Activated gamma-delta T cell (primary cell): ENCODE measurements around the gene UBE2B.
"Not testable (repeated sequence)": the region's sequence is repeated elsewhere in the genome, so short reads cannot be mapped to it uniquely, and the experiment has no call there.

Source experiments
- DNase-seq: peaks from one replicate; lab custom pipeline; 2025; lab: John Stamatoyannopoulos, UW
- total RNA-seq, 2 donors: gene quantifications; one replicate each; lab custom pipeline; 2026; lab: John Stamatoyannopoulos, UW

The UBE2B gene
- 36.1 to 39.1 reads per million in 2 donors for total RNA-seq

DNA sequence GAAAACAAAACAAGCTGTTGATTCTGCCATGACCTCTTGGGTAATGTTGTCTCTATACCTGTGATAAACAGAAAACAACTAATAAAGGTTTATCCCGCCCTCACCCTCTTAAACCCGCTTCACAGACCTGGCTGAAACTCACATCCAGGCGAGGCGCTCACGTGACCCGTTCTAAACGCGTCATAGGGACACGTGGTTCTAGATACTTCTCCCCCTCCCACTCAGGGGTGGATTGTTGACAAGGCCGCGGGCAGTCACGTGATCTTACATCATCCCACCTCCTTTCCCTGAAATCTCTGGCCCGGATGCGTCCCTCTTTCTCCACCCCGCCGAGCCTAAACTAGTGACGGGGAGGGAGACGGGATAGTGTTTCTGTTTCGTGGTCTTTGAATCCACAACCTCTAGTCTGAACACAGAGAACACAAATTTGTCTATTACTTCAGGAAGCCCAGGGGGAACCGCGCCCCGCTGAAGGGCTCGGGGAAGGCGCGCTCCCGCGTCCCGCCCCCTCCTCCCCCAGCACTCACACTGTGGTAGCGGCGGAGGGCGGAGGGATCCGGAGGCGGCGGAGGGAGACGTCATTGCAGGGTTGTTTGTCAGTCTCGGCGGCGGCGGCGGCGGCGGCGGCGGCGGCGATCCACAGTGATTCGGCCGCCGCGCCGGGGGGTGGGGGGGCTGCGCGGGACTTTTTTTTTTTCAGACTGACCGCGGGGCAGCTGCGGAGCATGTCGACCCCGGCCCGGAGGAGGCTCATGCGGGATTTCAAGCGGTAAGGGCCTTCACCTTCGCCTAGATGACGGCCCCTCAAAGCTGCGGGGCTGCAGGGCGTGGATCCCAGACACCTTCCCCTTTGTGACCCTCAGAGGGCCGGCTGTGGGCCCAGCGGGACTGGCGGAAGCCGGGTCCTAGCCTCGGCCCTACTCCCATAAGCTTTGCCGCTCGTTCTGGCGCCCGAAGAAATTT, at the start of gene UBE2B:
Gene UBE2B (plus strand): TSS at position 699 of the 963 bp plus-strand sequence. CDS start 27 bp downstream, at position 726.
- peak; percentile 96 for DNase-seq

DNA sequence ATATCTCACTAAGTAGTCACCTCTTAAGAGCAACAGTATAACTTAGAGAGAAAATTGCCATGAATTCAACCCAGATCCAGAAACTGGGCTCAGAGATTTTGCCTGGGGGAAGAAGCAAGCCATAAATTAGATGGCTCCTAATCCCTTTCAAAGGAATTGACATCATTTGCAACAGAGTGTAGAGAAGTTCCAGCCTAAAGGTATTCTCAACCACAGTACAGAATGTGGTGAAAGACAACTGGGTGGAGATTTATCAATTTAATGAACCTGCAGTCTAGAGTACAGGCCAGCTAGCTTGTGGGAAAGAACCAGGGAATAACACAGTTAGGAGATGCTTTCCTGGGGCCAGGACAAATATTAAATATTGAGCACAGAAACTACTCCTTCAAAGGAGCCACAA, 44.0 kb upstream of the UBE2B start:
- DNase-seq = no peak

DNA sequence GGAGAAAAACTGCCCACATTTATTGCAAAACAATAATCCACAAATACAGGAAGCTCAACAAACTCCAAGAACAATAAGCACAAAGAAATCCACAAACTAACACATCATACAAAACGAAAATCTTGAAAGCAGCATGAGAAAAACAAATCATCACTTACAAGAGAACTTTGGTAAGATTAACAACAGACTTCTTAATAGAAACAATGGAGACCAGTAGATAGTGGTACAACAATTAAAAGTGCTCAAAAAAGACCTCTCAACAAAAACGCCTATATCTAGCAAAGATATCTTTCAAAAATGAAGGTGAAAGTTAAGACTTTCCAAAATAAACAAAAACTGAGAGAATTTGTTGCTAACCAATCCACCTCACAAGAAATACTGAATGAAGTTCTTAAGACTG, 42.8 kb upstream of the UBE2B start:
- DNase-seq = no peak

DNA sequence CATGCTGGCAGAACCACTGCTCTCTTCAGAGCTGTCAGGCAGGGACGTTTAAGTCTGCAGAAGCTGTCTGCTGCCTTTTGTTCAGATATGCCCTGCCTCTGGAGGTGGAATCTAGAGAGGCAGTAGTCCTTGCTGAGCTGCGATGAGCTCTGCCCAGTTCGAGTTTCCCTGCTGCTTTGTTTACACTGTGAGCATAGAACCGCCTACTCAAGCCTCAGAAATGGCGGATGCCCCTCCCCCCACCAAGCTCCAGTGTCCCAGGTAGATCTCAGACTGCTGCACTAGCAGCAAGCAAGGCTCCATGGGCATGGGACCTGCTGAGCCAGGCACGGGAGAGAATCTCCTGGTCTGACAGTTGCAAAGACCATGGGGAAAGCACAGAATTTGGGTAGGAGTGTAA, 34.5 kb upstream of the UBE2B start:
- not testable (repeated sequence) for DNase-seq

DNA sequence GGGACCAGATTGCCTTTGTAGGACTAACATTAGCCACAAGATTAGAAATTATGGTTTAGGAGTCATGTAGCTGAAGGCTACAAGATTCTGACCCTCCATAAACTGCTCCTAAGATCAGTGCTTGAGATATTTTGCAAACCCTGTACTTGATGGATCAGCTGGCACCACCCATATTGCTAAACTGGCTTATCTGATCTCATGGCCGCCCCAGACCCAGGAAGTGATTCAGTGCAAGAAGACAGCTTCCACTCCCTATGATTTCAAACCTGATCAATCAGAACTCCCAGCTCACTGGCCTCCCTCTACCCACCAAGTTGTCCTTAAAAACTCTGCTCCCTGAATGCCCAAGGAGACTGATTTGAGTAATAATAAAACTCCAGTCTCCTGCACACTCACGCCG, 27.9 kb upstream of the UBE2B start:
- DNase-seq = not testable (repeated sequence)

DNA sequence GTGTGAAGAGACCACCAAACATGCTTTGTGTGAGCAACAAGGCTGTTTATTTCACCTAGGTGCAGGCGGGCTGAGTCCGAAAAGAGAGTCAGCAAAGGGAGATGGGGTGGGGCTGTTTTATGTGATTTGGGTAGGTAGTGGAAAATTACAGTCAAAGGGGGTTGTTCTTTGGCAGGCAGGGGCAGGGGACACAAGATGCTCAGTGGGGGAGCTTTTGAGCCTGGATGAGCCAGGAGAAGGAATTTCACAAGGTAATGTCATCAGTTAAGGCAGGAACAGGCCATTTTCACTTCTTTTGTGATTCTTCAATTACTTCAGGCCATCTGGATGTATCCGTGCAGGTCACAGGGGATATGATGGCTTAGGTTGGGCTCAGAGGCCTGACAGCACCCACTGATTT, 25.9 kb upstream of the UBE2B start:
- DNase-seq = not testable (repeated sequence)

DNA sequence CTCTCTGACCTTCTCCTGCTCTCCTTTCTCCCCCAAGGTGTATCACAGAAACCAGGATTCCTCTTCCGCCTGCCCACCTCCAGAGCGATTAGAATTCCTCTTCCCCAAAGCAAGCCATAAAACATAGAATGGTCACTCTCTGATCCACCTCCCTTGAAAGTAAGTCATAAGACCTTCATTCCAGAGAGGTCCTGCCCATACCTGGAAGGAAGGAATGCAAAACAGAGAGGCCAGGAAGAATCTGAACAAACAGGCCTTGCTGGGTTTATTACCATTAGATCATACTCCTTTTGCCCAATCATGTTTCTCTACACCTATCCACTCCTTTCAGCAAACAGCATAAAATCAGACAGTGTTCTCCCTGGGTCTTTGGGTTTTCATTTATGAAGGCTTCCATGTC, 25.4 kb upstream of the UBE2B start:
- DNase-seq = no peak

DNA sequence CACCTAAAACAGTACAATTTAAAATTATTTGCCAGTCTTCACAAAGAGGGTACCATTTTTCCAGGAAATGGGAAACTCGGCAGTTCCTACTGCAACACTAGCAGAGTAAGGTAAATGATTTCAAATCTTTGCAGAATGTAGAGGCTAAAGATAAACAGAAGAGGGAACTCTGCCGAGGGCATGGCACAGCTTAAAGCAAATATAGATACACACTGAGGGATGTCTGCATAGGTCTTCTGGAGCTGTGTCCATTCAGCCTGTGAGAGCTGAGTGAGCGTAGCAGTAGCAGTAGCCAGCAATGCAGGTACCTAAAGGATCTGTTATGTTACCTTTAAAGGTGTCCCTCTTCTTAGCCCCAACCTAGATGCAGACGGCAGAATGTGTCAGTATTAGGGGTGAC, 21.9 kb upstream of the UBE2B start:
- DNase-seq = no peak

DNA sequence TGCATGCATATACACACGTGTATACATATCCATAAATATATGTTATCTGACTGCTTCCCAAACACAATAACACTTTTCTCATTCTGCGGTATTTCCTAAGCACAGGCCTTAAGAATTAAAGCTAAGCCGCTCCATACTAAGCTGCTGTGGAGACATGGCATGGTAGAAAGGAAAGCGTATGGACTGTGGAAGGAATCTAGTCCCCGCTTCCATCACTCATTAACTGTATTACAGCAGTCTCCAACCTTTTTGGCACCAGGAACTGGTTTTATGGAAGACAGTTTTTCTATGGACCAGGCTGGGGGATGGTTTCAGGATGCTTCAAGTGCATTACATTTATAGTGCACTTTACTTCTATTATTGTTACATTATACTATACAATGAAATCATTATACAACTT, 15.7 kb upstream of the UBE2B start:
- DNase-seq = no peak

DNA sequence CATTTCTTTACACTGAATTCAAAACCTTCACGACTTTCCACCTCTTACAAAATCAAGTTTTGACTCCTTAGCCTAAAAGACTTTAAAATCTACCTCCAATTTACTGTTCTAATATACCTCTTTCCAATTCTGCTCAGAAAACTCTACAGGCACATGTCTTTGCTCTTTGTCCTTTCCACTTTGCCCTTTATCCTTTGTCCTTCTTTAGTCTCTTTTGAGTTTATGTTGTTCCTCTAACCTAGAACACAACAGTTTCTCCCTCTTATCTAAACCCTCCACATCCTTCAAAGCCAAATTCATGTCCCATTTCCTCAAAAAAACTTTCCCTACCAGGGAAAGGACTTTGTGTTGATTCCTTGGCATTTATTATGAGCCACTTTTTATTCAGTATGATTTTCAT, 5.8 kb upstream of the UBE2B start:
- DNase-seq = no peak

DNA sequence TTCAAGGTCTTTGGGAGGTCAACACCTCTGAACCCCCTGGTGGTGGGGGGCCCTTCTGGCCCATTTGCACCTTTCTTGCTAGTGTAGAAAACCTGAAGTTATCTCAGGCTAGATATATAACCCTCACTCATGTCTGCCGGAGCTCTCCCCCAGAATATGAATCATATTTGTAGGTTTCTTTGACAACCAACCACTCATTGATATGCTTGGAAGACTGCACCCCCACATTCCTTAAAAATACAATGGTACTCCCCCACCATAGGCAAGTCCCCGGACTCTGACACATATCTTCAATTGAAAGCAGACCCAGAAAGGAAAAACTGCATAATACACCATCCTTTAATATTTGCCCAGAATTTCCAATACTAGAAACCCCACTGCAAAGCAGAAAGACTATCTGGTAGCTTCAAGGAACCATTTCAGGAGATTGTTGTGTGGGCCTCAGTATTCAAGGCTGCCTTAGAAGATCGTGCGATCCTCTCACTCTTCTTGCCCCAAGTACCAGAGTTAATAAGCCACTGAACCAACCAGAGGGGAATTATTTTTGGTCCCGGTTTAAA, 978 bp upstream of the UBE2B start:
- DNase-seq = no peak

DNA sequence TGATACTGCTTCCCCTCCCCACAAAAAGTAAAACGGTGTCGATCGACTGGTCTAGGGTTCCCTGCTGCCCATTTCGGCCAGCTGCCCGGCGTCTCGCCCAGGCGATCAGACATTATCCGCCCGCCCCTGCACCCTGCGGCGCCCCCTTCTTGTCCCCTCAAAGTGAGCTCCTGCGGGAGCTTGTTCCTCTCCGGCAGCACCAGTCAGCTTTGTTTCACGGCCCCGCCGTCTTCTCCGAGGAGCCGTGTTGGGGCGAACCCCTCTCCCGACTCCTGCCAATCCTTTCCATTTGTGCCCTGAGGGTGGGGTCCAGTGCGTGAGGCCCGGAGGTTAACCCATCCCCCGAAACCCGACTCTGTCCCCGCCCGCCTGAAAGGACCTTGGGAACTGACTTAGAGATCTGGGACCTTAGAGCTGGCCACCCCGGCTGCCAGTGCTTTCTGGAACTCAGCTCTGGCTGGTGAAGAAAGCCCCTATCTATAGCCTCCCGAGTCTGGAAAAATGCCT, 518 bp downstream of the UBE2B start:
- peak; percentile 26 for DNase-seq

DNA sequence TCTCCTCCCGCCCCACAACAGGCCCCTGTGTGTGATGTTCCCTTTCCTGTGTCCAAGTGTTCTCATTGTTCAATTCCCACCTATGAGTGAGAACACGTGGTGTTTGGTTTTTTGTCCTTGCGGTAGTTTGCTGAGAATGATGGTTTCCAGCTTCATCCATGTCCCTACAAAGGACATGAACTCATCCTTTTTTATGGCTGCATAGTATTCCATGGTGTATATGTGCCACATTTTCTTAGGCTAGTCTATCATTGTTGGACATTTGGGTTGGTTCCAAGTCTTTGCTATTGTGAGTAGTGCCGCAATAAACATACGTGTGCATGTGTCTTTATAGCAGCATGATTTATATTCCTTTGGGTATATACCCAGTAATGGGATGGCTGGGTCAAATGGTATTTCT, 2.3 kb downstream of the UBE2B start:
- DNase-seq = not testable (repeated sequence)

DNA sequence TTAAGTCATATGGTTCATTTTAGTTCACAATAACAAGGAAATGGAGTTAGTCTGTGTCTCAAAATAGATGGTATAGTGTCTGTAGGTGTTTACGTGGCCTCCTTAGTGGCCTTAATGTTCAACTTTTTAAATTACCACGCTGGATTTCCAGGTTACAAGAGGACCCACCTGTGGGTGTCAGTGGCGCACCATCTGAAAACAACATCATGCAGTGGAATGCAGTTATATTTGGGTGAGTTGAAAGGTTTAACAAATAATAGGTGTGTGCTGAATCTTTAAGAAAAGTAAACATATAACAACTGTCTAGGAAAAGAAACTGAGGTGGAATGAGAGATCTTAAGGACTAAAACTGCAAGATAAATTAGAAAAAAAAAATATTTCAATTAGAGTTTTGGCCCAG, 2.9 kb downstream of the UBE2B start:
- DNase-seq = no peak

DNA sequence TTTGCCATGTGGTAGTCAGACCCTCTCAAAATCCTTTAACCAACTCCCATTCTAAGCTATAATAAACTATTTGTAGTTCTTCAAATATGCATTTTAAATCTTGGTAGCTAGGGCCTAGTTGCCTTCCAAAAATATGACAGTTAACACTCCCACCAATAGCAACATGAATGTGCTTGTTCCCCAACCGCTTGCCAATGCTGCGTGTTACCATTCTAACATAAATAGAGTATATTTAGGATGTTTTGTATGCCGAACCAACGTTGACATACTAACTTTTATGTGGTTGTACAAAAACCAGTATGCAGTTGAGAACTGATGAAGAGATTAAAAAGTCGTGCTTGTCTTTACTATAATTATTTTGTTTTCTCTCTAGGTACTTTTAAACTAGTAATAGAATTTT, 9.0 kb downstream of the UBE2B start:
- DNase-seq = no peak

DNA sequence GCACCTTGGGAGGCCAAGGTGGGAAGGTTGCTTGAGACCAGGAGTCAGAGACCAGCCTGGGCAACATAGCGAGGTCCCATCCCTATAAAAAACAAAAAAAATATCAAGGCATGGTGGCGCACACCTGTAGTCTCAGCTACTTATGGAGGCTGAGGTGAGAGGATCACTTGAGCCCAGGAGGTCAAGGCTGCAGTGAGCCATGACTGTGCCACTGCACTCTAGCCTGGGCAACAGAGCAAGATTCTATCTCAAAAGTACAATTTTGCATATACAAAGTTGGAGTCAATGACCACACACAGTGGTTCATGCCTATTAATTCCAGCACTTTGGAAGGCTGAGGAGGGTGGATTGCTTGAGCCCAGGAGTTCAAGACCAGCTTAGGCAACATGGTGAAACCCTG, 10.8 kb downstream of the UBE2B start:
- DNase-seq = not testable (repeated sequence)

DNA sequence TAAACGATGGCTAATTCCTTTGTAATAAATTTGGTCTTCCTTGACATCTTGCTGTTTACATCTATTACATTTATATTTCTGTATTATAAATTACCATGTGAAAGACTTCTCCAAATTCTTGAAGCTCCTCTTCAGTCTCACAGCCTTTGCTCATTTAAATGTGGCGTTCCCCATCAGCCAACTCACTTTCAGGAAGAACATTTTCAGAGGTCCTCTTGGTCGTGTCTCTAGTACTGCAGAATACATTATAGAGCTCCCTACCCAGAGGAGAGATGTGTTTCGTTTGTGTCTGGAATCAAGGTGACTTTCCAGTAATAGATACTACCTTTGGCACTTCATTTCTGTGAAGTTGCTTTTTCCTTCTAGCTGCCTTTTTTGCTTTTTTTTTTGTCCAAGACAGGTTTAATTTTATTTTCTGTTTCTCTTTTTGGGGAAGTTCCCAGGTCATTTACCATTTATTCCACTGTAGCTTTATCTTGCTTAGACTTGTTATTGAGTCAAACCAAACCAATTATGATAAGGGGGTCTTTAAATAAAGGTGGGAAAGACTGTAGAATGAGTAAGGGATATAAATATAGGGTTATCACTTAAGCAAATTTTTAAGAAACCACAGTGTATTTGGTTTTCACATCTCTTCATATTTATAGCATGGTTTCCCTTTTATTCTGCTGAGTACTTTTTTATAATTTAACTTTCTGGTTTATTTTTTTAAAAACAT, 12.8 kb downstream of the UBE2B start:
- no peak for DNase-seq

DNA sequence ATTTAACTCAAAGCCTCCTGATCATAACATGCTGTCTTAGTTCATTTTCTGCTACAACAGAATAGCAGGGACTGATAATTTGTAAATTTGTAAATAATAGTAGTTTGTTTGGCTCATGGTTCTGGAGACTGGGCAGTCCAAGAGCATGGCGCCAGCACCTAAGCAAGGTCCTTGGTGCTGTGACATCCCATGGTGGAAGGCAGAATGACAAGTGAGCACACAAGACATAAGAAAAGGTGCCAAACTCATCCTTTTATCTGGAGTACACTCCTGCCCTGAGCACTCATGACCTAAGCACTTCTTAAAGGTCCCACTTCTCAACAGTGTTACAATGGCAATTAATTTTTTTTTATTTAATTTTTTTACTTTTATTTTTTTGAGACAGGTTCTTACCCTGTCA, 16.1 kb downstream of the UBE2B start:
- no peak for DNase-seq

DNA sequence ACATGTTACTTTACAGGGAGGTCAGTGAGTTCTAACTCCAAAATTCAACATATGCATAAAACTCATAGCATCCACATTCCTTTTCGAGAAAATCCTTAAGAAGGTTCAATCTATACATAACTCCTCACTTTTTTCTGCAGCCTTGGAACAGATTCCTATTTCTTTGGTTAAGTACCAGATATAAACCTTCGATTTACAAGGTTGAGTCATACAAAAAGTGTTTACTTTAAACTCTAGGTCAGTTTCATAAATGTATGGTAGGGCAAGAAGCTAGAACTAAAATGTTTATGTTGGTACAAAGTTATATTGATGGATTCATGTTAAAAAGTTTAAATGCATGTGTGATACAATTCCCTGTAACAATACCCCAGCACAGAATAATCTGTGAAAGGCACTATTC, 20.9 kb downstream of the UBE2B start:
- no peak for DNase-seq

DNA sequence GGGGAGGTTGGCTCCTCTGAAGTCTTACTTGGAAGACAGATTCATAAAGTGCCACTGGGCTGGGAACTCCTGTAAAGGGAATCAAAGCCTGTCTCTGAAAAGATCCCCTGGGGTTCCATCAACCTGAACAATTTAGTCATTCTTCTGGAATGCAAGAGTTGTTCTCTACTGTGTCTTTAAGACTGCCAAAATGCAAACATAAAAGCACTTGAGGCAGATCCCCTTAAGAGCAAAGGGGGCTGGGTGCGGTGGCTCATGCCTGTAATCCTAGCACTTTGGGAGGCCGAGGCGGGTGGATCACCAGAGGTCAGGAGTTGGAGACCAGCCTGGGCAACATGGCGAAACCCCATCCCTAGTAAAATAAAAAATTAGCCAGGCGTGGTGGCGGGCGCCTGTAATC, 23.6 kb downstream of the UBE2B start:
- DNase-seq = no peak

DNA sequence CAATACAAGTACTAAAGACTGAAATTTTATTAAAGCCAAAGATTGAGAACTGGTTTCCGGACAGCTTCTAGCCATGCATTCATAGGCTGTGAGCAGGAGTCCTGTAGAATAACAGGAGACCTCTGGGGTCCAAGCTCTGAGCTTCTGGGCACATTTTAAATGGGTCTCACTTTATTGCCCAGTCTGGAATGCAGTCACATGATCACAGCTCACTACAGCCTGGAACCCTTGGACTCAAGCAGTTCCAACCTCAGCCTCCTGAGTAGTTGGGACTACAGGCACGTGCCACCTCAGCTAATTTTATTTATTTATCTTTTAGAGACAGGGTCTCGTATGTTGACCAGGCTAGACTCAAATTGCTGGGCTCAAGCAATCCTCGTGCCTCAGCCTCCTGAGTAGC, 24.9 kb downstream of the UBE2B start:
- no peak for DNase-seq

DNA sequence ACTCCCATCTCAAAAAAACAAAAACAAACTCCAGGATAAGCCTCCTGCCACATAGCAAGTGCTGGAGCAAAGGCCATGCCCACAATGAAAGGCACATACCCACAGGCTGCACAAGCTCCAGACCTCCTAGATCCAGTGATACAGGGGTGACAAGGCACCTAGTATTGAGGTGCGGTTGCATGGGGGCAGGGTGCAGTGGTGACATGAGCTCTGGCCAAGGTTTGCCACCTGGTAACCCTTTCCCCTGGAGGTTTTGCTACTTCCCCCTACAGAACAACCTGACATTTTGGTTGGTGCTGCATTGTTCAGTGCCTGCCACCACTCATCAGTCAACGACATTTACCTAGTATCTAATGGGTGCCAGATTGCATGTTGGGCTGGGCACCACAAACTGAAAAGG, 25.8 kb downstream of the UBE2B start:
- DNase-seq = no peak
